CD4-positive, alpha-beta T cell (primary cell): ENCODE data around the gene ITGA7. TPM values are rescaled to one million over a fixed set of nuclear protein-coding genes. Genes with fewer than 3 reads are reported as not detected.

Source experiments
- ATAC-seq: fragments of 200-7000 bp; cut with Tn5 transposase; one replicate; pipeline ENCODE4 v1.10.0; 2022; ENCODE audit warnings: mild to moderate bottlenecking; ENCODE audit not compliant: poor library complexity
- CTCF ChIA-PET: fragments of 350-600 bp; sonication (Branson Sonifier 250); formaldehyde crosslinking; loops from one replicate; lab custom pipeline; 2021; ENCODE audit warnings: antibody characterized with exemption, inconsistent platforms; lab: Charles Lee
- POLR2A ChIA-PET: fragments of 350-600 bp; sonication (Branson Sonifier 250); formaldehyde crosslinking; loops from one replicate; lab custom pipeline; 2021; ENCODE audit warnings: antibody characterized with exemption, inconsistent platforms; lab: Charles Lee
- DNase-seq, 14 experiments: peaks; one replicate each; pipeline ENCODE4 v3.0.0-alpha.2; 2013 to 2020; ENCODE audit warnings: mixed read lengths in 2 of 14
- H3K27ac ChIP-seq, 2 donors: one replicate each; pipeline versions ENCODE4 v1.5.1 to v1.7.0; 2013; ENCODE audit warnings: low read length in 2 of 2, low read depth in 1 of 2, mild to moderate bottlenecking in 1 of 2
- H3K27me3 ChIP-seq, 2 experiments: 1 replicate in 1 of 2; 2 replicates in 1 of 2; pipeline versions ENCODE4 v1.6.1 to v1.7.0; 2013; ENCODE audit warnings: low read length in 2 of 2, control low read depth in 1 of 2, mild to moderate bottlenecking in 1 of 2, moderate library complexity in 1 of 2; ENCODE audit not compliant: insufficient read depth in 2 of 2, control insufficient read depth in 1 of 2
- H3K36me3 ChIP-seq: one replicate; pipeline ENCODE4 v1.6.1; 2013; ENCODE audit warnings: low read length, control low read depth; ENCODE audit not compliant: insufficient read depth
- H3K4me1 ChIP-seq: one replicate; pipeline ENCODE4 v1.6.1; 2013; ENCODE audit warnings: low read length, control low read depth; ENCODE audit not compliant: insufficient read depth
- H3K4me3 ChIP-seq: one replicate; pipeline ENCODE4 v1.5.1; 2013; ENCODE audit warnings: mild to moderate bottlenecking, low read length, moderate library complexity
- H3K9me3 ChIP-seq, 2 experiments: 1 replicate in 1 of 2; 2 replicates in 1 of 2; pipeline versions ENCODE4 v1.6.1 to v1.7.0; 2013; ENCODE audit warnings: low read length in 2 of 2, mild to moderate bottlenecking in 2 of 2, control low read depth in 1 of 2, moderate library complexity in 1 of 2; ENCODE audit not compliant: control insufficient read depth in 1 of 2, insufficient read depth in 1 of 2
- H3K27ac Mint-ChIP-seq: one replicate; pipeline ENCODE4 v1.8.0; 2020; ENCODE audit warnings: mixed read lengths
- H3K27me3 Mint-ChIP-seq: one replicate; pipeline ENCODE4 v1.8.0; 2021; ENCODE audit warnings: mixed read lengths
- H3K36me3 Mint-ChIP-seq: one replicate; pipeline ENCODE4 v1.8.0; 2021; ENCODE audit warnings: low read depth, mixed read lengths
- H3K4me1 Mint-ChIP-seq: one replicate; pipeline ENCODE4 v1.8.0; 2021; ENCODE audit warnings: low read depth, mixed read lengths
- H3K4me3 Mint-ChIP-seq: one replicate; pipeline ENCODE4 v1.8.0; 2020; ENCODE audit warnings: mild to moderate bottlenecking, mixed read lengths
- H3K9me3 Mint-ChIP-seq: one replicate; pipeline ENCODE4 v1.8.0; 2020; ENCODE audit warnings: mixed read lengths
- intact Hi-C, 2 experiments: fragments of 100-400 bp; cut with DNase I in 1 of 2; cut with micrococcal nuclease in 1 of 2; formaldehyde crosslinking; loops; one replicate each; pipeline versions ENCODE4 v1.15.1 to v1.9.0; 2023 to 2025; cut with DNase I, micrococcal nuclease
- total RNA-seq, 174 experiments: library from RNA in 2 of 174; stranded (reverse) in 2 of 174; gene quantifications; one replicate each; pipeline ENCODE4 v1.2.3 and lab custom pipeline; 2021 to 2026
- TF ChIP-seq, protein P1 (sequence below): fragments of 200-600 bp; IDR thresholded peaks from one replicate; pipeline ENCODE4 v1.8.0; 2022; ENCODE audit warnings: antibody characterized with exemption, mild to moderate bottlenecking

ITGA7 gene
- total RNA-seq, 2 experiments from 2014 or later, result 1.2 to 1.6 TPM

DNA sequence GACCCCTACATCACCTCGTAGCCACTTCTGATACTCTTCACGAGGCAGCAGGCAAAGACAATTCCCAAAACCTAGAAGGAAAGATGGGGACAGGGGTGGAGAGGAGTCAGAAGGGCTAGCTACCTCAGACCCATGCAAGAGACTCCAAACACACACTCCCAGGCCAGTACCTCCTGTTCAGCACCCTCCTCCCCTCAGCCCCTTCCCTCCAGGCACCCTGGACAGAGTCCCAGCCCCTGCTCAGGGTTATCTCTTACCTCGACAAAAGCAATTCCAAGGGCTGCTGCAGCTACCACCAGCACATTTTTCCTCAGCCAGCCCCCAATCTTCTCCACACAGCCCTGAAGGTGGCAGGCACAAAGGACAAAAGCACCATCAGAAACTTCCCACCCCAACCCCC is 17.9 kb upstream of the ITGA7 start:
- TF ChIP-seq, protein P1, sequence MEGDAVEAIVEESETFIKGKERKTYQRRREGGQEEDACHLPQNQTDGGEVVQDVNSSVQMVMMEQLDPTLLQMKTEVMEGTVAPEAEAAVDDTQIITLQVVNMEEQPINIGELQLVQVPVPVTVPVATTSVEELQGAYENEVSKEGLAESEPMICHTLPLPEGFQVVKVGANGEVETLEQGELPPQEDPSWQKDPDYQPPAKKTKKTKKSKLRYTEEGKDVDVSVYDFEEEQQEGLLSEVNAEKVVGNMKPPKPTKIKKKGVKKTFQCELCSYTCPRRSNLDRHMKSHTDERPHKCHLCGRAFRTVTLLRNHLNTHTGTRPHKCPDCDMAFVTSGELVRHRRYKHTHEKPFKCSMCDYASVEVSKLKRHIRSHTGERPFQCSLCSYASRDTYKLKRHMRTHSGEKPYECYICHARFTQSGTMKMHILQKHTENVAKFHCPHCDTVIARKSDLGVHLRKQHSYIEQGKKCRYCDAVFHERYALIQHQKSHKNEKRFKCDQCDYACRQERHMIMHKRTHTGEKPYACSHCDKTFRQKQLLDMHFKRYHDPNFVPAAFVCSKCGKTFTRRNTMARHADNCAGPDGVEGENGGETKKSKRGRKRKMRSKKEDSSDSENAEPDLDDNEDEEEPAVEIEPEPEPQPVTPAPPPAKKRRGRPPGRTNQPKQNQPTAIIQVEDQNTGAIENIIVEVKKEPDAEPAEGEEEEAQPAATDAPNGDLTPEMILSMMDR, result no peak
- DNase-seq (no peak), ATAC-seq (no peak)
- Histone ChIP-seq H3K9me3 (no peaks in the 10 kb centered on the region), H3K27me3 (no peaks in the 10 kb centered on the region), H3K4me3 (no peak overlapping the region), H3K36me3 (peaks cover 7% of the 10 kb centered on the region), H3K27ac (no peak overlapping the region), H3K4me1 (peaks cover 48% of the 10 kb centered on the region)
- no peaks in the 10 kb centered on the region for H3K9me3 Mint-ChIP-seq
- H3K27ac Mint-ChIP-seq, result peak overlapping the region; percentile 34
- peaks cover 11% of the 10 kb centered on the region for H3K36me3 Mint-ChIP-seq
- intact Hi-C loops, result no loop called here
- ChIA-PET CTCF (interaction anchor here (1.1 to 2.1 kb wide), 3 partner anchors 12 to 210 kb away, joined by 4 to 46 read pairs (median 6); no protein-coding TSS in a partner anchor), POLR2A (interaction anchor here (1.4 kb wide), 1 partner anchor 11 kb away, joined by 3 read pairs; no protein-coding TSS in a partner anchor)
- peak overlapping the region; percentile 66 for H3K4me3 Mint-ChIP-seq
- no peaks in the 10 kb centered on the region for H3K27me3 Mint-ChIP-seq
- H3K4me1 Mint-ChIP-seq, result peaks cover 44% of the 10 kb centered on the region

DNA sequence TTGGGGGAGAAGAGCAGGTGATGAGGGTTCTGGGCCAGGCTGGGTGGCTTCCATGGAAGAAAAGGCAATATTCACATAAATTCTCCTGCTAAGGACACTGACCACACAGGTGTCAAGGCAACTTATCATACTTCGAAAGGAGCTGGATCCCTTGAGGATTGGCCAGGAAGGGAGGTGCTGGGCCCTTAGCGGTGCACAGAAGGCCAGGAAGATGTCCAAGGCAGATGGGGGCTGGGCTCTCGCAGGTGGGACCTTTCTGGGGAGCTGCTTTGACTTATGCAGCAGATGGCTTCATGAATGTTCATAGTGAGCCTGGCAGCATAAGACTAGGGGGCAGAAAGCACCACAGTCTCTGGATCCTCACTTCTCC is 17.2 kb upstream of the ITGA7 start:
- Mint-ChIP-seq H3K27me3 (no peaks in the 10 kb centered on the region), H3K4me3 (peak overlapping the region; percentile 80), H3K27ac (peak overlapping the region; percentile 34), H3K4me1 (peaks cover 38% of the 10 kb centered on the region), H3K9me3 (no peaks in the 10 kb centered on the region), H3K36me3 (peaks cover 18% of the 10 kb centered on the region)
- Histone ChIP-seq H3K4me3 (no peak overlapping the region), H3K9me3 (no peaks in the 10 kb centered on the region), H3K36me3 (peaks cover 10% of the 10 kb centered on the region), H3K27me3 (no peaks in the 10 kb centered on the region), H3K27ac (peak overlapping the region in 1 of 2 donors; percentile 1), H3K4me1 (peaks cover 46% of the 10 kb centered on the region)
- ChIA-PET POLR2A (interaction anchor here (0.7 to 2.3 kb wide), 5 partner anchors 9 to 72 kb away, joined by 3 to 19 read pairs (median 4); partner anchors contain the start of gene BLOC1S1), CTCF (interaction anchor here (0.5 to 2.1 kb wide), 10 partner anchors 8 to 376 kb away, joined by 3 to 46 read pairs (median 4); partner anchors contain the start of gene BLOC1S1)
- no peak for DNase-seq
- intact Hi-C loops, result loop anchor here in 1 of 2 experiments (1.0 kb wide), 1 partner anchor 13 kb away; no protein-coding TSS in a partner anchor
- no peak for ATAC-seq
- TF ChIP-seq, protein P1, result no peak

DNA sequence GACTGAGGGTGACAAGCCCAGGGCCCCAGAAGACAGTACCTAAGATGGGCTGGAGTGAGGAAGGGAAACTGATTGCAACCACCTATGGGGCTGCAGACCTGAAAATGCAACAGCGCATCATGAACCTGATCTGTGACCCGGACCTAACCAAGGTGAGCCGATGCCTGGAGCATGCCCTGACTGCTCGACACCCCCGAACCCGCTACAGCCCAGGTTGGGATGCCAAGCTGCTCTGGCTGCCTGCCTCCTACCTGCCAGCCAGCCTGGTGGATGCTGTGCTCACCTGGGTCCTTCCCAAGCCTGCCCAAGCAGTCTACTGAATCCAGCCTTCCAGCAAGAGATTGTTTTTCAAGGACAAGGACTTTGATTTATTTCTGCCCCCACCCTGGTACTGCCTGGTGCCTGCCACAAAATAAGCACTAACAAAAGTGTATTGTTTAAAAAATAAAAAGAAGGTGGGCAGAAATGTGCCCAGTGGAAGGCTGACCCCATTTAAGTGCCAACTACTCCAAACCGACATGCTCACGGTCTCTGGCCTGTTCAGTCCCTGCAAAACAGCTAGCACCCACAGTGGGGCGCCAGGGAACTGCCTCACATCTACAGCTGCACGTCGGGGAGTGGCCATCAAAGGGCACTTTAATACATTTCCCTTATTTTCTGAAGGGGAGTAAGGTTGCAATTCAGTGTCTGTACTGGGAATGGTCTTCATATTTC is 16.7 kb upstream of the ITGA7 start:
- Mint-ChIP-seq H3K36me3 (peaks cover 18% of the 10 kb centered on the region), H3K27me3 (no peaks in the 10 kb centered on the region), H3K4me3 (peak overlapping the region; percentile 80), H3K4me1 (peaks cover 33% of the 10 kb centered on the region), H3K9me3 (no peaks in the 10 kb centered on the region), H3K27ac (peak overlapping the region; percentile 34)
- ATAC-seq (peak; percentile 73), DNase-seq (peak; percentile 55 to 82 (median 63))
- CTCF ChIA-PET, result interaction anchor here (0.5 to 2.1 kb wide), 10 partner anchors 9 to 376 kb away, joined by 3 to 46 read pairs (median 4); partner anchors contain the start of gene BLOC1S1
- peak overlapping the region in 1 of 2 donors; percentile 1 for H3K27ac ChIP-seq
- TF ChIP-seq, protein P1, result peak; percentile 66
- H3K27me3 ChIP-seq, result no peaks in the 10 kb centered on the region
- H3K4me3 ChIP-seq, result no peak overlapping the region
- no peaks in the 10 kb centered on the region for H3K9me3 ChIP-seq
- POLR2A ChIA-PET, result interaction anchor here (0.5 to 2.3 kb wide), 6 partner anchors 9 to 72 kb away, joined by 3 to 19 read pairs (median 4); partner anchors contain the start of gene BLOC1S1
- intact Hi-C loops, result loop anchor here in 1 of 2 experiments (1.0 kb wide), 1 partner anchor 14 kb away; no protein-coding TSS in a partner anchor
- H3K4me1 ChIP-seq, result peaks cover 46% of the 10 kb centered on the region
- peaks cover 16% of the 10 kb centered on the region for H3K36me3 ChIP-seq
